Mesendoderm (in vitro differentiated cells): Measurements from ENCODE around the gene FOXO1.

ENCODE experiments used
- DNase-seq: peaks from one replicate; pipeline ENCODE4 v3.0.0; 2013
- H2AK5ac ChIP-seq: 2 replicates; pipeline ENCODE4 v1.6.1; 2013; ENCODE audit warnings: low read length, inconsistent platforms
- H2BK120ac ChIP-seq: 2 replicates; pipeline ENCODE4 v1.6.1; 2013; ENCODE audit warnings: low read depth, mild to moderate bottlenecking, low read length, moderate library complexity, mixed read lengths
- H2BK15ac ChIP-seq: replicated peaks from 2 replicates; pipeline ENCODE4 v1.6.1; 2013; ENCODE audit warnings: low read depth, mild to moderate bottlenecking, moderate library complexity
- H2BK5ac ChIP-seq: 2 replicates; pipeline ENCODE4 v1.6.1; 2013; ENCODE audit warnings: low read length, inconsistent platforms
- H3K18ac ChIP-seq: 2 replicates; pipeline ENCODE4 v1.6.1; 2013; ENCODE audit warnings: mild to moderate bottlenecking, low read length, mixed read lengths
- H3K23ac ChIP-seq: one replicate; pipeline ENCODE4 v1.6.1; 2013; ENCODE audit warnings: low read length
- H3K27ac ChIP-seq: 2 replicates; pipeline ENCODE4 v1.5.1; 2013; ENCODE audit warnings: low read depth, mild to moderate bottlenecking, inconsistent platforms, low read length, moderate library complexity
- H3K27me3 ChIP-seq: 2 replicates; pipeline ENCODE4 v1.6.1; 2013; ENCODE audit warnings: low read length, control low read depth, mild to moderate bottlenecking, inconsistent platforms; ENCODE audit not compliant: insufficient read depth, poor library complexity
- H3K36me3 ChIP-seq: 2 replicates; pipeline ENCODE4 v1.6.1; 2013; ENCODE audit warnings: low read length, inconsistent platforms; ENCODE audit not compliant: control insufficient read depth, insufficient read depth
- H3K4ac ChIP-seq: one replicate; pipeline ENCODE4 v1.6.1; 2013; ENCODE audit warnings: low read depth, mild to moderate bottlenecking, low read length, moderate library complexity
- H3K4me1 ChIP-seq: 2 replicates; pipeline ENCODE4 v1.6.1; 2013; ENCODE audit warnings: low read depth, low read length, inconsistent platforms; ENCODE audit not compliant: control insufficient read depth
- H3K4me2 ChIP-seq: 2 replicates; pipeline ENCODE4 v1.6.1; 2013; ENCODE audit warnings: low read length
- H3K4me3 ChIP-seq: 2 replicates; pipeline ENCODE4 v1.5.1; 2013; ENCODE audit warnings: mild to moderate bottlenecking, low read length
- H3K56ac ChIP-seq: one replicate; pipeline ENCODE4 v1.6.1; 2013; ENCODE audit warnings: low read length
- H3K79me1 ChIP-seq: 2 replicates; pipeline ENCODE4 v1.6.1; 2013; ENCODE audit warnings: low read length, inconsistent platforms
- H3K79me2 ChIP-seq: 2 replicates; pipeline ENCODE4 v1.6.1; 2013; ENCODE audit warnings: mild to moderate bottlenecking, low read length; ENCODE audit not compliant: control insufficient read depth, insufficient read depth
- H3K9ac ChIP-seq: 2 replicates; pipeline ENCODE4 v1.6.1; 2013; ENCODE audit warnings: low read length, inconsistent platforms
- H4K5ac ChIP-seq: one replicate; pipeline ENCODE4 v1.6.1; 2013; ENCODE audit warnings: low read length
- H4K8ac ChIP-seq: one replicate; pipeline ENCODE4 v1.6.1; 2013; ENCODE audit warnings: low read depth, mild to moderate bottlenecking, control low read depth, low read length, moderate library complexity
- WGBS: extraction: QIAGEN DNeasy Blood & Tissue Kit; methylation state at CpG from one replicate; pipeline ENCODE4 v1.1.7; 2013; ENCODE audit warnings: low lambda C conversion rate, missing lambda C conversion rate; ENCODE audit not compliant: insufficient coverage; ENCODE audit errors: extremely low coverage; 5-methylcytosine and 5-hydroxymethylcytosine counted together

The FOXO1 gene

GRCh38 chr13:40566811-40567210 lies 99.6 kb downstream of the FOXO1 start:
- Histone ChIP-seq H3K4me2 (no peak overlapping the region), H3K27ac (no peak overlapping the region), H3K56ac (no peak overlapping the region), H2BK15ac (no peak overlapping the region), H3K36me3 (no peaks in the 10 kb centered on the region), H2BK120ac (no peak overlapping the region), H3K27me3 (no peaks in the 10 kb centered on the region), H3K79me1 (peaks cover 28% of the 10 kb centered on the region), H2BK5ac (no peak overlapping the region), H3K4ac (no peak overlapping the region), H3K4me1 (peaks cover 27% of the 10 kb centered on the region), H3K9ac (no peak overlapping the region), H3K79me2 (peaks cover 75% of the 10 kb centered on the region), H3K4me3 (no peak overlapping the region), H2AK5ac (no peak overlapping the region), H4K5ac (no peak overlapping the region), H3K18ac (no peak overlapping the region), H3K23ac (no peak overlapping the region), H4K8ac (no peak overlapping the region)
- no peak for DNase-seq
- WGBS, result no CpG with 5 or more reads among the region's 2 CpGs

DNA sequence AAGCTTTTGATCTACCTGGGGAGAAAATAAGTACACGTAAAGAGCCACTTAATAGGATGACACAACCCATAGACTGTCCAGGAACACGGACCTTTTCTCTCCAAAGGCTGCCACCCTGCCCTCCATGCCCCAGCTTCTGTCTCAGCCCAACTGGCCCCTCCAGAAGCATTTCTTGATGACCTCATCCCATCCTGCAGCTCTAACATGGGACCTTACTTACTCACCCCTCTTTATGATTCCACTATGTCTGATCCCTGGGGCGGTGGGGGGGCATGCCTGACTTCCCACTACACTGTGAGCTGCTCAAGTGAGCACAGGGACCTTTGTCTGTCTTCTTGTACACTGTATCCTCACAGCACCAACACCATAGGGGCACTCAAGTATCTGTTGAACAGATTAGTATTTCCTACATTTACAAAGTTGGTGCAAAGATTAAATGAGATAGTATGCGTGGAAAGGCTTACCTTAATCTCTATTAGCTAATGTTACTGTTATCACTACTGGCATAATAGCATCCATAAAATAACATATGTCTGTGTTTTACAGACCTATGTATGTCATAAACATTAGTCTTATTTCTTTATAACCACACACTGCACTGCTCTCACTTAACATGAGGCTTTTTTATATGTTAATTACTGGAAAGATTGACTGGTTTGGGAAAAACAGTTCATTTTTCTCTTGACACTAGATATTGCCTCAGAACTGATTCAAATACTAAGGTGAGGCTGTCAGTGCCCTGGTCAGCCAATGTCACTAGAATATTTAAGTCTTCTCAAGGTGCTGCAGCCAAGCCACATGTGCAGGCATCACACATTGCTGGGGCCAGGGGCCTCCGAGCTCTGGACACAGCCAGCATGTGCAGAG lies 100.9 kb downstream of the FOXO1 start:
- no peak overlapping the region for H2AK5ac ChIP-seq
- no peak for DNase-seq
- no CpG with 5 or more reads among the region's 5 CpGs for WGBS
- H3K9ac ChIP-seq, result no peak overlapping the region
- peaks cover 30% of the 10 kb centered on the region for H3K79me1 ChIP-seq
- no peak overlapping the region for H3K4me2 ChIP-seq
- H3K4me3 ChIP-seq, result no peak overlapping the region
- H3K27ac ChIP-seq, result no peak overlapping the region
- no peak overlapping the region for H2BK5ac ChIP-seq
- no peak overlapping the region for H4K8ac ChIP-seq
- H3K4ac ChIP-seq, result no peak overlapping the region
- peak overlapping the region; percentile 11 for H3K18ac ChIP-seq
- peaks cover 65% of the 10 kb centered on the region for H3K79me2 ChIP-seq
- H2BK15ac ChIP-seq, result no peak overlapping the region
- H3K36me3 ChIP-seq, result no peaks in the 10 kb centered on the region
- H4K5ac ChIP-seq, result no peak overlapping the region
- no peak overlapping the region for H3K23ac ChIP-seq
- H3K4me1 ChIP-seq, result peaks cover 23% of the 10 kb centered on the region
- H3K56ac ChIP-seq, result no peak overlapping the region
- H3K27me3 ChIP-seq, result no peaks in the 10 kb centered on the region
- H2BK120ac ChIP-seq, result no peak overlapping the region

- Histone ChIP-seq H3K4me1 (peaks cover 23% of the 10 kb centered on the region), H4K5ac (no peak overlapping the region), H3K4ac (no peak overlapping the region), H3K79me2 (peaks cover 59% of the 10 kb centered on the region), H2BK120ac (no peak overlapping the region), H3K36me3 (no peaks in the 10 kb centered on the region), H4K8ac (no peak overlapping the region), H2AK5ac (no peak overlapping the region), H2BK15ac (no peak overlapping the region), H2BK5ac (peak overlapping the region; percentile 52), H3K23ac (no peak overlapping the region), H3K18ac (no peak overlapping the region), H3K56ac (peak overlapping the region; percentile 79), H3K9ac (no peak overlapping the region), H3K27me3 (no peaks in the 10 kb centered on the region), H3K4me3 (no peak overlapping the region), H3K79me1 (peaks cover 30% of the 10 kb centered on the region), H3K27ac (no peak overlapping the region), H3K4me2 (no peak overlapping the region)
- WGBS, result no CpG with 5 or more reads among the region's 15 CpGs
- DNase-seq, result no peak
Observed at GRCh38 chr13:40564342-40565001, 102.0 kb downstream of the FOXO1 start.

DNA sequence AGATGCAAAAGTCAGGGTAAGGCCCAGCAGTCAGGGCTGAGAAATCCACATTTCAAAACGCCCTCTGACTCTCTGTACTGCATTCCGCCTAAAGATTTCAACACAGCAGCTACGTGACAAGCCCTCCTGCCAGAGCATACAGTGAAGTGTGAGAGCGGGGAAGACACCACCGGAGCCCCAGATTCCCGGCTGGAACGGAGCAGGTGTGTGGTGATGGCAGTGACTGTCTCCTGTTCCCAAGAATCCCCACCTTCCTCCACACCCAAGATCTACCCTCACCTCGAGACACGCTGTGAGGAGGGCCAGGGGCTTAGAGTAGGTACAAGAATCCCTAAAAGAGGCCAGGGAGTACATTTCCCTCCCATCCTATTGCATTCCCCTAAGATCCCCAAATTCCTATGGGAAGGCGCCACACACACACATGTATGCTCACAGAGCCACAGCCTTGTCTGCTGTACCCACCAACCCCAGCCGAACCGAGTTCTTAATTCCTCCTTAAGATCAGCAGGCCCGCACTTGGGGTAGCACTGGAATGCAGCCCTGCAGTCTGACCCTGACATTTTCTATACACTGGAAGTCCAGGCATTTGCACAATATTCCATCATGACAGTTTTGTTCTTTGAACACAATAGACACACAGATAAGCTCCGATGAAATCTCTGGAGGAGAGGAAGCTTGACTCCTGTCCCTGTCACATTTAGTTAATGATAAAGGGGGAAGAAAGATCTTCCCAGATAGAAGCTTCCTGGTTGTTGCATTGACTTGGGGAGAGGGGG lies 102.9 kb downstream of the FOXO1 start:
- Histone ChIP-seq H3K79me2 (peaks cover 52% of the 10 kb centered on the region), H3K9ac (peak overlapping the region; percentile 20), H2AK5ac (peak overlapping the region; percentile 88), H3K4me2 (no peak overlapping the region), H3K4me1 (peaks cover 18% of the 10 kb centered on the region), H3K56ac (peak overlapping the region; percentile 75), H2BK120ac (no peak overlapping the region), H3K79me1 (peaks cover 28% of the 10 kb centered on the region), H2BK5ac (peak overlapping the region; percentile 65), H3K27me3 (no peaks in the 10 kb centered on the region), H3K18ac (no peak overlapping the region), H3K36me3 (no peaks in the 10 kb centered on the region), H4K5ac (no peak overlapping the region), H2BK15ac (no peak overlapping the region), H3K27ac (peak overlapping the region; percentile 15), H3K4me3 (no peak overlapping the region), H3K23ac (no peak overlapping the region), H3K4ac (peak overlapping the region; percentile 46), H4K8ac (no peak overlapping the region)
- no CpG with 5 or more reads among the region's 14 CpGs for WGBS
- no peak for DNase-seq

DNA sequence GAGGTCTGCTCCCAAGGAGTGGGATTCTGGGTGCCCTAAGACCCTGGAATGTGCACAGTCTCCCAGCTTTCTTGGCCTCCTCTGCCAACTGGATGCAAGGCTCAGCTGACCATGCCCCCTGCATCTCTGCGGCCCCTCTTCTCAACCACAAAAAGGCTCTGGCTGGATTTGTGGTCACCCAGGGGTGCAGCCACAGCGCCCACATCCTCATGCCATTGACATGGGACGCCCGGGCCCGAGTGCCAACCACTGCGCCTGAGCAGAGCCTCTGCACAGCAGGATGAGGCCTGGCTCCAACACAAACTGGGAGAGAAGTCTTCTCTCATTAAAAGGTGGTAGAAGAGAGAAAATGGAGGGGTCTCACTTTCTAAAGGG lies 103.5 kb downstream of the FOXO1 start:
- Histone ChIP-seq H3K79me2 (peaks cover 47% of the 10 kb centered on the region), H3K36me3 (no peaks in the 10 kb centered on the region), H2BK120ac (no peak overlapping the region), H2AK5ac (no peak overlapping the region), H4K5ac (no peak overlapping the region), H3K27me3 (no peaks in the 10 kb centered on the region), H4K8ac (no peak overlapping the region), H3K56ac (peak overlapping the region; percentile 75), H3K27ac (no peak overlapping the region), H3K9ac (peak overlapping the region; percentile 8), H2BK5ac (peak overlapping the region; percentile 20), H3K4me1 (peaks cover 18% of the 10 kb centered on the region), H3K79me1 (peaks cover 28% of the 10 kb centered on the region), H3K4me2 (no peak overlapping the region), H3K18ac (no peak overlapping the region), H3K23ac (peak overlapping the region; percentile 69), H2BK15ac (no peak overlapping the region), H3K4ac (no peak overlapping the region), H3K4me3 (no peak overlapping the region)
- WGBS, result no CpG with 5 or more reads among the region's 6 CpGs
- DNase-seq, result no peak
